ENCODE measurements around the gene PPM1M. TPM values are rescaled to one million over a fixed set of nuclear protein-coding genes. Genes with fewer than 3 reads are reported as not detected.

Gene PPM1M
- total and polyA plus RNA-seq, 10 of the 15 experiments (the other 5 are each of a cell fraction or from before 2014, with no cell fraction given): 7.3 to 24.8 (median 15.8) TPM

DNA sequence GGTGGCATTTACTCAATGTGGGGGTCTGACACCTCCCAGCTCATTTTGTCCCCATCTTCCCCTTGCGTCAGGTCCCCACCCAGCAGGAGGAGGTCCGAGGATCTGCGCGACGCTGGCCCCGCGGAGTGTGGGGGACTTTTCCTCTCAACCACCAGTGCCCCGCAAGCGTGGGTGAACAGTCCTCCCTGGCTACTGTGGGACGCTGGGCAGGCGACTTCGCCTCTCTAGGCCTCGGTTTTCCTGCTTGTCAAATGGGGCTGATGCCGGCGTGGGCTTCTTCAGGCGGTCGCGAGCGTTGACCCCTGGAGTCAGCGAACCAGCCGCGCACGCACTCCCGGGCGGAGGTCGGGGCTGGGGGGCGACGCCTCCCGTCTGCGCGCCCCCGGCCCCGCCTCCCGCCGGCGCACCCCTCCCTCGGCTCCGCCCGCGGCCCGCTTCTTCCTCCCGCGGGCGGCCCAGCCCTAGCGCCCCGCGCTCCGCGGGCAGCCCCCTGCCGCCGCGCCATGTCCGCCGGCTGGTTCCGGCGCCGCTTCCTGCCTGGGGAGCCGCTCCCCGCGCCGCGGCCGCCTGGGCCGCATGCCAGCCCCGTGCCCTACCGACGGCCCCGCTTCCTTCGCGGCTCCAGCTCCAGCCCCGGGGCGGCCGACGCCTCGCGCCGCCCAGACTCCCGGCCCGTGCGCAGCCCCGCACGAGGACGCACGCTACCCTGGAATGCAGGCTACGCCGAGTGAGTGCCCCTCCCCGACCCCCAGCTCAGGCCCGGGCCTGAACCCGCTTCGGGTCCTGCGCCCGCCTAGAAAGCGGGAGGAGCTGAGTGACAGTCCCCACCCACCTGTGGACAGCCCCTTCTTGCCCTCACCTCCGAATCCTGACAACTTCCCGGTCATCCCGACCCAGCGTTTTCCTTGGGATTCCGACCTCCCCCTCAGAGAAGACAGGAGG is at the start of gene PPM1M (continued):
- TF ChIP-seq ZNF592 (IDR thresholded peaks at IDR 0.05) (no peak), EED (IDR thresholded peaks at IDR 0.05; ENCODE audit: low read depth) (no peak), CEBPB (IDR thresholded peaks at IDR 0.05; ENCODE audit: borderline replicate concordance in 1 of 2, low read depth in 2 of 2, low read length in 2 of 2) (no peak), BCLAF1 (IDR thresholded peaks at IDR 0.05) (no peak), JUNB (IDR thresholded peaks at IDR 0.05) (no peak), JUND (IDR thresholded peaks at IDR 0.05; ENCODE audit: low read depth, low read length) (no peak), POLR2A (IDR thresholded peaks at IDR 0.05; ENCODE audit: low read depth, low read length) (peak; percentile 48), RAD21 (IDR thresholded peaks at IDR 0.05; ENCODE audit: insufficient read depth, low read depth, low read length) (no peak), RFX5 (IDR thresholded peaks at IDR 0.05; ENCODE audit: low read depth, low read length) (no peak), ZSCAN29 (IDR thresholded peaks at IDR 0.05) (no peak), CTCF (IDR thresholded peaks at IDR 0.05 in 2 of 3, conservative IDR thresholded peaks at IDR 0.05 in 1 of 3; ENCODE audit: control insufficient read depth in 2 of 3, extremely low read depth in 1 of 3, insufficient read depth in 1 of 3, low read depth in 3 of 3, low read length in 3 of 3) (no peak), EGR1 (IDR thresholded peaks at IDR 0.05; ENCODE audit: borderline replicate concordance in 1 of 2, low read depth in 2 of 2, low read length in 2 of 2) (peak in 1 of 2 experiments; percentile 19; a peak in 1 of 3 replicates), ATF7 (IDR thresholded peaks at IDR 0.05; ENCODE audit: low read depth) (no peak), HDAC2 (IDR thresholded peaks at IDR 0.05) (no peak), FOS (IDR thresholded peaks at IDR 0.05; ENCODE audit: borderline replicate concordance, extremely low read depth, insufficient read length) (no peak)
- TF ChIP-seq, protein P1, sequence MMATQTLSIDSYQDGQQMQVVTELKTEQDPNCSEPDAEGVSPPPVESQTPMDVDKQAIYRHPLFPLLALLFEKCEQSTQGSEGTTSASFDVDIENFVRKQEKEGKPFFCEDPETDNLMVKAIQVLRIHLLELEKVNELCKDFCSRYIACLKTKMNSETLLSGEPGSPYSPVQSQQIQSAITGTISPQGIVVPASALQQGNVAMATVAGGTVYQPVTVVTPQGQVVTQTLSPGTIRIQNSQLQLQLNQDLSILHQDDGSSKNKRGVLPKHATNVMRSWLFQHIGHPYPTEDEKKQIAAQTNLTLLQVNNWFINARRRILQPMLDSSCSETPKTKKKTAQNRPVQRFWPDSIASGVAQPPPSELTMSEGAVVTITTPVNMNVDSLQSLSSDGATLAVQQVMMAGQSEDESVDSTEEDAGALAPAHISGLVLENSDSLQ (IDR thresholded peaks at IDR 0.05): peak; percentile 84
